Testis (tissue), 2 donors: ENCODE measurements around the gene GTF2H2C.
"Not testable (repeated sequence)": the region's sequence is repeated elsewhere in the genome, so short reads cannot be mapped to it uniquely, and the experiment has no call there.

ENCODE experiments used
- CTCF ChIP-seq, 3 experiments: fragments of 450-650 bp in 2 of 3; fragments of 200-600 bp in 1 of 3; sonication (generic) in 1 of 3; IDR thresholded peaks; one replicate each; pipeline ENCODE4 v1.5.1; 2016 to 2019; ENCODE audit warnings: antibody characterized with exemption in 3 of 3, mild to moderate bottlenecking in 2 of 3, moderate library complexity in 1 of 3
- POLR2A ChIP-seq: fragments of 450-650 bp; IDR thresholded peaks from one replicate; pipeline ENCODE4 v1.6.1; 2017; ENCODE audit warnings: antibody characterized with exemption, mild to moderate bottlenecking, moderate library complexity

- TF ChIP-seq CTCF (IDR thresholded peaks at IDR 0.05); POLR2A: not testable (repeated sequence)
These were observed 22.1 kb upstream of the GTF2H2C start for GRCh38 chr5:69537911-69538310.
